DLD1 (cell line): Measurements from ENCODE around the gene DPH2.

Experiments
- in situ Hi-C: cut with HindIII; loops from 2 replicates; pipeline ENCODE4 v1.10.0; 2017; ENCODE audit warnings: low sequenced_read_pairs

Gene DPH2

DNA sequence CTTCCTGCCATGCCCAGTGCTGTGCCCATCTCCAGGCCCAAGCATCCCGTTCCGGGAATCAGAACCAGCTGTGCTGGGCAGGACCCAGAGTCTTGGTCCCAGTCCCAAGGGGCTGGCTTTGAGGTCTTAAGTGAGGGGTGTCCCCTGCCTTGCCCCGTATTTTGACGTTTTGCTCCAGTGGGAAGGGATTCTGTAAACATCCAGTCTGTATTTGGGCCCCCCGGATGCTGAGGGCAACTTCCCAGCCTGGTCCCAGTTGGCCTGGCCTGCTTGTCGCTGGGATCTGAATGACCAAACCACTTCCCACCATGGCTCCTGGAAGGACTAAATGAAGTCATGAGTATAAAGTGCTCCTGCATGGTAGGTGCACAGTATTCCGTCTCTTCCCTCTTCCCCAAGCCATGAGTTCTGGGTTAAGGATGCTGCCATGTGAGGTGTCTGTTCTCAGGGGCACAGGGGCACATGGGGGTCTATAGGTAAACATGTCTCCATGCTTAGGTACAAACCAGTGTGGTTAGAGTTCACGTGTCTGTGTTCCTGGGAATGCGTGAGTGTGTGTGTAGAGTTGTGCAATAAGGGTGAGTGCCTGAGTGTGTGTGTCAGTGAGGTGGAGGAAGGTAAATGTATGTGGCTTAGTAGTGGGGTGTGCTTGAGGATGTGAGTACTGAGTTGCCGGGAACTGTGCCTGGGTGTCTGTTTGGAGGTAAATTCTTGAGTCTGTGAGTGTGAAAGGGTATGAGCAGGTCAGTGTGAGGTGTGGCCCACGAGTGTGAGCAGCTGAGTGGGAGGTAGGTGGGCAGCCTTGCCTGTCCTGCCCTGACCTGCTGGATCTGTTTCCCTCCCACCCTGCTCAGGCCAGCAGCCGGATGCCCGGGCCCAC, 10.7 kb downstream of the DPH2 start:
- in situ Hi-C loops = no loop called here

DNA sequence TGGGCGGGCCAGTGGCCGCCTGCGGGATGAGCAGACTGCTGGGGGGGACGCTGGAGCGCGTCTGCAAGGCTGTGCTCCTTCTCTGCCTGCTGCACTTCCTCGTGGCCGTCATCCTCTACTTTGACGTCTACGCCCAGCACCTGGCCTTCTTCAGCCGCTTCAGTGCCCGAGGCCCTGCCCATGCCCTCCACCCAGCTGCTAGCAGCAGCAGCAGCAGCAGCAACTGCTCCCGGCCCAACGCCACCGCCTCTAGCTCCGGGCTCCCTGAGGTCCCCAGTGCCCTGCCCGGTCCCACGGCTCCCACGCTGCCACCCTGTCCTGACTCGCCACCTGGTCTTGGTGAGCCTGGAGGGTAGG, 11.3 kb downstream of the DPH2 start:
- in situ Hi-C loops = no loop called here

DNA sequence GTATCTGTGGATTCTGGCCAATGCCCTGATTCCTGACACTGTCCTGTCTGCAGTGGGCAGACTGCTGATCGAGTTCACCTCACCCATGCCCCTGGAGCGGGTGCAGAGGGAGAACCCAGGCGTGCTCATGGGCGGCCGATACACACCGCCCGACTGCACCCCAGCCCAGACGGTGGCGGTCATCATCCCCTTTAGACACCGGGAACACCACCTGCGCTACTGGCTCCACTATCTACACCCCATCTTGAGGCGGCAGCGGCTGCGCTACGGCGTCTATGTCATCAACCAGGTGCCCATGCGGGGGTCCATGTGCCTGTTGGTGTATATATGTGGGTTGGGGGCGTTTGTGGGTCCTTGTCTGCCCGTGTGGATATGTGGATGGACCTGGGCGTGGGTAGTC, 11.8 kb downstream of the DPH2 start:
- in situ Hi-C loops = no loop called here

DNA sequence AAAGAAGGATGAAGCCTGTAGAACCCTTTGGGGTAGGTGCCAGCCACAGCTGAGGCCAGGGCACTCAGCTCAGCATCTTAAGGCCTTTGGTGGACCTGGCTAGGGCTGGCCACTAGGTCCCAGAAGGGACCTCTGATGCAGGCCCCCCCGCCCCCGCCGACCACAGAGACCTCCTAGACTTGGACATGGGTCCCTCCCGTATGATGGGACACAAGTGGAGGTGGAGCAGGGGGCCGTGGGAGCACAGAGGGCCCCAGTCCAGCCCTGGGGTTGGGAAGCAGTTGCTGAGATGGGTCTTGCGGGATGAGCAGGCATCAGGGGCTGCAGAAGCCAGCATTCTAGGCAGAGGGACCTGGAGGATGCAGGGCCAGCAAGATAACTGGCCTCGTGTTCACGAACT, 12.4 kb downstream of the DPH2 start:
- in situ Hi-C loops = no loop called here

DNA sequence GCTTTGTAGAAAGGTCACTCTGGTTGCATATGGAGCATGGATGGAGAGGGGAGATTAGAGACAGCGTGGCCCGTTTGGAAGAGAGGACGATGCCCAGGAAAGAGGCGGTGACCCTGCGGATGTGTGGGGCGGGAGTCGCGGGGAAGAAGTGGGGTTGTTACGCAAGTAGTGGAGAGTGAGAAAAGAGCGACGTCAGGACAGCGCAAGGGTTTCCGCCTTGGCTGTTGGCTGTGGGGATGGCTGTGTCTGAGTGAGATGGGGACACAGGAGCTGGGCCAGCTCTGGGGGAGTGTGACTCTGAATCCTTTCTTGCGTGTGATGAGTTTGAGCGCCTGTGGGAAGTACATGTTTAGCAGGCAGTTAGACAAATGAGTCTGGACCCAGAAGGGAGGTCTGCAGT, 13.0 kb downstream of the DPH2 start:
- in situ Hi-C loops = no loop called here

DNA sequence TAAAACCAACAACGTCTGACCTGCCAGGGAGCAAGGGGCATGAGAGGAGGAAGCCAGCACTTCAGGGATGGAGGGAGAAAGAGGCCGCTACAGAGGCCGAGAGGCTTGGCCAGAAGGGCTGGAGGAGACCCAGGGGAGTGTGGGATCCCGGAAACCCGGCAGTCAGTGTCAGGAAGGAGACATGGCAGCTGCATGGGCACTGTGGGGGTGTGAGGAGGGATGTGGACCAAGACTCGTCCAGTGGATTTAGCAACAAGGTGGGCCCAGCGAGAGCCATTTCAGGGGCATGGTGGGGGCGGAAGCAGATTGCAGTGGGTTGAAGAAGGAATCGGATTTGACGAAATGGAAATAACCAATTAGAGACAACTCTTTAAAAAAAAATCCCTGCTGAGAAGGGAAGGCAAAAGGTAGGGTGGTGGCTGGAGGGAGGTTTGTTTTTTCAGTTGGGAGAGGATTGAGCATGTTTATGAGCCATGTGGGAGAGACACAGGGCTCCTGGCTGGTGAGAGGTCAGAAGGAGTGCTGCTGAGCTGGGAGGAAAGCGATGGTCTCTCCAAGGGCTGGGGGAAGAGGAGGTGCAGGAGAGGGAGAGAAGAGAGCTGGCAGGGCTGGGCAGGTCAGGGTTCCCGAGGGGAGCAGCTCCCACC, 13.6 kb downstream of the DPH2 start:
- in situ Hi-C loops = no loop called here

DNA sequence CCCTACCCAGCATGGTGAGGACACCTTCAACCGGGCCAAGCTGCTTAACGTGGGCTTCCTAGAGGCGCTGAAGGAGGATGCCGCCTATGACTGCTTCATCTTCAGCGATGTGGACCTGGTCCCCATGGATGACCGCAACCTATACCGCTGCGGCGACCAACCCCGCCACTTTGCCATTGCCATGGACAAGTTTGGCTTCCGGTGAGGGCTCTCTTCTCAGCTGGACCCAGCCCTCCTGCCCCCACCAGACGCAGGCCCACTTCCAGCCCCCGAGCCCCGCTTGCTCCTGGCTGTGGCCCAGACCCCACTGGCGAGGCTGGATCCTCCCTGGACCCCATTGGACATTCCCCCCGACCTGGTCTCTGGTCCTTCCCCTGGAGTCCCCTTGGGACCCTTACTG, 15.0 kb downstream of the DPH2 start:
- in situ Hi-C loops = no loop called here

DNA sequence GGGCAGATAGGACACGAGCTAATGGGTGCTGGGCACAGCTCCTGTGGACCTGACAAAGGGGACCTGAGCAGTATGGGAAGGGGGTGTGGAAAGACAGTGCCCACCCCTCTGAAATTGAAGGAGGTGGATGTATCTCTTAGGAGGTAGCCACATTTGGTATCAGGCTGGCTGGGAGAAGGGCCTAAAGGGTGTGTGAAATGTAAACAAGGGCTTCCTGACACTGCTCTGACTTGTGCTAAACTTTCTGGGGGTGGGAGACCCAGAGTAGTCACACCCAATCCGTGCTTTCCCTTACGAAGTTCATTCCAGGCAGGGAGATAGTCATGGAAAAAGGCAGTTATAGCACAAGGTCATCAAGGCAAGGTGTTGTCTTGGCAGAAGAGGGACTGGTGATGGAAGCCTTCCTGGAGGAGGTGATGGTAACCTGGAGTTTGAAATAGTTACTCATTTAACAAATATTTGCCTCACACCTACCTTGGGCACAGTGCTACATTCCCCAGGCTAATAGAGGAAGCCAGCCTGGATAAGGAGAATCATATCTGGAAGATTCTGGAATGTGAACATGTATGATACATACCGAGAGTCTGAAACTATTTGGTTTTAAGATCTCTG, 16.3 kb downstream of the DPH2 start:
- in situ Hi-C loops = no loop called here

DNA sequence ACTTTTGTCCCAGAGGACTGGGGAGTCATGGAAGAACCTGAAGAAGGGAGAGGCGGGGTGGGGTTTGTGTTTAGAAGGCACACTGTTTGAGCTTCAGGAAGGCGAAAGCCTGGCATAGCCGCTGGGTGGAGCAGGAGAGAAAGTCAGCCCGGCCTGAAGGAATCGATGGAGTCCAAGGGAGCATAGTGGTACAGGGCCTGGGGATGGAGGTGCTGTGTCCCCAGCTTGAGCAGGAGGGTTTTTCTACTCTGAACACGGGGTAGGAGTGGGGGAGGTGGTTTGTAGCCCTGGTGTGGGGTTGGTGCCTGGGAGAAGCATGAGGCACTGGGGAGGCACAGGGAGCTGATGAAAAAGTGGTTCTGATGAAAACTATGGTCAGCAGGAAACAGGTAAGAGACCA, 16.9 kb downstream of the DPH2 start:
- in situ Hi-C loops = no loop called here

DNA sequence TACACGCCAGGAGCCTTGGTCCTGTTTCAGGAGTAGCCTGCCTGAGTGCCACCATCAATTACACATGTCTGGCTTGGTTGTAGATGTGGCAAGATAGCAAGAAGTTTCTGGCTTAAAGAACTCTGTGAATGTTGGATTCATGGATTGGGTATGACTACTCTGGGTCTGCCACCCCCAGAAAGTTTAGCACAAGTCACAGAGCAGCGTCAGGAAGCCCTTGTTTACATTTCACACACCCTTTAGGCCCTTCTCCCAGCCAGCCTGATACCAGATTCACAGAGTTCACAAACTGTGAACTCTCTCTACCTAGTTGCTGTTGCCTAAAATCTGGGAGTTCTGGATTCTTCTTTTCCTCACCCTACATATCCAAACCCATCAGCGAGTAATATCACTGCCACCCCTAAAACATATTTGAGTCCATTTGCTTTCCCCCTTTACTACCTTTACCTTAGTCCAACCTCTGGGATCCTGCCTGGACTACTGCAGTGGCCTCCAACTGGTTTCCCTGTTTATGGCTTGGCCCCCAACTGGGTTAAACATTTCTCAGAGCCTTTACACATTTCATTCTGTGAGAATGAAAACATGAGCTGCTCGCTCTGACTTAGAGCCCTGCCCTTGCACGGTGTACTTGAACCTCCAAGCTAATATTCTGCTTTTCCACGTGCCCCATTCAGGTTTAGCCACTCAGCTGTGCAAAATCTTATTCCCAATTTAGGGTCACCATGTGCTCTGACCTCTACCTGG, 17.5 kb downstream of the DPH2 start:
- in situ Hi-C loops = no loop called here

DNA sequence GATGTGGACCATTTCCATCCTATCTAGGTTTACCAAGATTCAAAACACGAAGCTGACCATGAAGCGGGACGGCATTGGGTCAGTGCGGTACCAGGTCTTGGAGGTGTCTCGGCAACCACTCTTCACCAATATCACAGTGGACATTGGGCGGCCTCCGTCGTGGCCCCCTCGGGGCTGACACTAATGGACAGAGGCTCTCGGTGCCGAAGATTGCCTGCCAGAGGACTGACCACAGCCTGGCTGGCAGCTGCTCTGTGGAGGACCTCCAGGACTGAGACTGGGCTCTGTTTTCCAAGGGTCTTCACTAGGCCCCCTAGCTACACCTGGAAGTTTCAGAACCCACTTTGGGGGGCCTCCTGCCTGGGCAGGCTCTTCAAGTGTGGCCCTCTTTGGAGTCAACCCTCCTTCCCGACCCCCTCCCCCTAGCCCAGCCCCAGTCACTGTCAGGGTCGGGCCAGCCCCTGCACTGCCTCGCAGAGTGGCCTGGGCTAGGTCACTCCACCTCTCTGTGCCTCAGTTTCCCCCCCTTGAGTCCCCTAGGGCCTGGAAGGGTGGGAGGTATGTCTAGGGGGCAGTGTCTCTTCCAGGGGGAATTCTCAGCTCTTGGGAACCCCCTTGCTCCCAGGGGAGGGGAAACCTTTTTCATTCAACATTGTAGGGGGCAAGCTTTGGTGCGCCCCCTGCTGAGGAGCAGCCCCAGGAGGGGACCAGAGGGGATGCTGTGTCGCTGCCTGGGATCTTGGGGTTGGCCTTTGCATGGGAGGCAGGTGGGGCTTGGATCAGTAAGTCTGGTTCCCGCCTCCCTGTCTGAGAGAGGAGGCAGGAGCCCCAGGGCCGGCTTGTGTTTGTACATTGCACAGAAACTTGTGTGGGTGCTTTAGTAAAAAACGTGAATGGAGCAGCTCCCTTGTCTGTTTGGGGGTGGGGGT, 20.7 kb downstream of the DPH2 start:
- in situ Hi-C loops = no loop called here

DNA sequence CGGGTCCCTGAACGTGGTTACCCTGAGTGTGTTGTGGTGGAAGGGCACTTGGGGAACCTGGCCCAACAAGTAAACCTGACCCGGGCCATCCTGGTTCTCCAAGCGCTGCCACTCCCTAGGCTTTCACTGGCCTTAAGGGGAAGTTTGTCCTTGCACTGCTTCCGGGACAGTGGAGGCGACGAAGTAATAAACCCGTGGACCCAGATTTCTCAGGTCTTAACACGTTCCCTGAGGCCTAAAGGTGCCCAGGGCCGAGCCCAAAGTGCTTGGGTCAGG, 21.3 kb downstream of the DPH2 start:
- in situ Hi-C loops = no loop called here

DNA sequence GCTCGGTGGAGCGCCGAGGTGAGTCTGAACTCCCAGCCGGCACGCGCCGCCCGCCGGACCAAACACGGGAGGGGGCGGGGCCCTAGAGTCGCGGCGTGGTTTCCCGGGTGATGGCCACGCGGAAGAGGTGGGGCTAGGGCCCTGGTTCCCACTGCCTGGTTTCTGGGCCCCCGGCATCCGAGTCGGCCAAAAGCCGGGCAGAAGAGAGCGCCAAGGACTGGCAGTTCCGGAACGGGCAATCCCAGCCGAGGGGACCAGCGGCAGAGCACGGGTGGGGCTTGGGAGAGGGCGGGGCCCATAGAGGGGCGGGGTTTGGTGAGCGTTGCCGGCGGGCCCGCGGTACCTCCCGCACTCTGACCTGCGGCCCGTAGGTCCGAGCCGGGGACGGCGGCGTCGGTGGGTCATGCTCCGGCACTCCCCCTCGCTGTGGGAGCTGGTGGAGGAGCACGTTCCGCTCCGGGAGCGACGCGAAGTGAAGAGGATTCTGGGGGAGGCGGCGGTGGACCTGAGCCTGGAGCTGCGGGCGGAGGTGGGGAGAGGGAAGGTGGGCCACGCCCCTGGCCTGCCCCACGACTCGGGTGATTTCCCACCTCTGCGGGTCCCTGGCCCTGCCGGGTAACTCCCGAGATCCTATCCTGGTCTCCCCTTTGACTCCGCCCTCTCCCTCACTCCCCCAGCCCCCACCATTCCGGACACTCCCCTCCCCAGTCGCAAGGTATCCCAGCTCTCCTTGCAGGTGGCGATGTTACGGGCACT, 21.8 kb downstream of the DPH2 start, which contains the start of gene CCDC24:
Gene CCDC24, plus strand, starts transcription at position 124 of the 756 bp plus-strand sequence. Its CDS starts 280 bp downstream, at position 404.
- in situ Hi-C loops = no loop called here

DNA sequence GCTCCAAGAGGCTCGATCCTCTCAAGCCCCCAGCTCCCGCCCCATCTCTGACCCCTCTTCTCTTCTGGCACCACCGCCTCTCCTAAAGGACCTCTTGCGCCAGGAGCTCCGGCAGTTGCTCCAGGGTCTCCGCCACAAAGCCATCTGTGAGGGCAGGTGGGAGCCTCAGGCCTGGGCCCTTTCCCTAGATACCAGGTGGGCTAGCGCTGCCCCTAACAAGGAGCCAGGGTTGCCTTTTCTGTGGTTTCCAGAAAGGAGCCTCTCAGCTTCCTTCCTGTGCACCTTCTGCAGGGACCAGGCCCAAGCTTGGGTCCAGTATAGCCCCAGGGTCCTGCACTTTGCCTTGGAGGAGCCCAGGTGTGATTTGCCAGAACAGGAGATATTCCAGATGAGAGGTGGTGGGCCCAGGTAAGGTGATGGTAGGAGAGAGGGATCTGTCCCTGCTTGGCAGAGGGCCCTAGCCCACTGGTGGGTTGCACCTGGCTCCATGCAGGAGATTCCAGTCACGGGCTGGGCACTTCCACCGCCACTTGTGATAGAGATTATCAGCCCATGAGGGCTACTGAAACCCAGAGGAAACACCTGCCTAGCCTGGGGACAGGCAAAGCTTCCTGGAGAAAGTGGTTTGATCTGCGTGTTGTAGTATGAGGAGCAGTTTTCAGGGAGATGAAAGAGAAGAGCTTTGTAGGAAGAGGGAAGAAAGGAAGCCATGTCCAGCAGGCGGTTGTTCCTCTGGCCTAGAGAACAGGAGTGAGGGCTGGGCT, 22.6 kb downstream of the DPH2 start:
- in situ Hi-C loops = no loop called here

DNA sequence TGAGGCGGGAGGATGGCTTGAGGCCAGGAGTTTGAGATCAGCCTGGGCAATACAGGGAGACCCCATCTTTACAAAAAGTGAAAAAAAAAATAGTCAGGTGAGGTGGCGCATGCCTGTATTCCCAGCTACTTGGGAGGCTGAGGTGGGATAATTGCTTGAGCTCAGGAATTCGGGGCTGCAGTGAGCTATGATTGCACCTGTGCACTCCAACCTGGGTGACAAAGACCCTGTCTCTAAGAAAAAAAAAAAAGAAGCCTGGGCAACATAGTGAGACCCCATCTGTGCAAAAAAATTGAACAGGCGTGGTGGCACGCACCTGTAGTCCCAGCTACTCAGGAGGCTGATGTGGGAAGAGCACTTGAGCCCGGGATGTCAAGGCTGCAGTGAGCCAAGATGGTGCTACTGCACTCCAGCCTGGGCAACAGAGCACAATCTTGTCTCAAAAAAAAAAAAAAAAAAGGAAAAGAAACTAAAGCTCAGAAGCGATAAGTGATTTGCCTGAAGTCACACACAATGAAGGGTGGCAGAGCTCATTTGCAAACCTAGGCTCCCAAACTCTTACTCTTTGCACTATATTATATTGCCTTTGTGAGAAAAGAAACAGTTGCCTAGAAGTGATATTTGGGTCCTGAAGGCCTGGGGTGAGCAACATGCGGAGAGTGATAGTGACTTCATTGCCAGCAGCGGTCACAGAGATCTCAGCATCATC, 23.6 kb downstream of the DPH2 start:
- in situ Hi-C loops = no loop called here

DNA sequence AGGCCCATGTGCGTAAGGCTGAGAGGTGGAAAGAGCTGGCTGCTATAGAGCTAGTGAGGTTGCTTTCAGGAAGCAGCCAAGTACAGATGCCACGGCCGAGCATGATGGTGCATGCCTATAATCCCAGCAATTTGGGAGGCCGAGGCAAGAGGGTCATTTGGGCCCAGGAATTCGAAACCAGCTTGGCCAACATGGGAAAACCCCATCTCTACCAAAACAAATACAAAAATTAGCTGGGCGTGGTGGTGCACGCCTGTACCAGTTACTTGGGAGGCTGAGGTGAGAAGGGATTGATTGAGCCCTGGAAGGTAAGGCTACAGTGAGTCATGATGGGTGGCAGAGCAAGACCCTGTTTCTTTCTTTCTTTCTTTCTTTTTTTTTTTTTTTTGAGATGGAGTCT, 24.3 kb downstream of the DPH2 start:
- in situ Hi-C loops = no loop called here

DNA sequence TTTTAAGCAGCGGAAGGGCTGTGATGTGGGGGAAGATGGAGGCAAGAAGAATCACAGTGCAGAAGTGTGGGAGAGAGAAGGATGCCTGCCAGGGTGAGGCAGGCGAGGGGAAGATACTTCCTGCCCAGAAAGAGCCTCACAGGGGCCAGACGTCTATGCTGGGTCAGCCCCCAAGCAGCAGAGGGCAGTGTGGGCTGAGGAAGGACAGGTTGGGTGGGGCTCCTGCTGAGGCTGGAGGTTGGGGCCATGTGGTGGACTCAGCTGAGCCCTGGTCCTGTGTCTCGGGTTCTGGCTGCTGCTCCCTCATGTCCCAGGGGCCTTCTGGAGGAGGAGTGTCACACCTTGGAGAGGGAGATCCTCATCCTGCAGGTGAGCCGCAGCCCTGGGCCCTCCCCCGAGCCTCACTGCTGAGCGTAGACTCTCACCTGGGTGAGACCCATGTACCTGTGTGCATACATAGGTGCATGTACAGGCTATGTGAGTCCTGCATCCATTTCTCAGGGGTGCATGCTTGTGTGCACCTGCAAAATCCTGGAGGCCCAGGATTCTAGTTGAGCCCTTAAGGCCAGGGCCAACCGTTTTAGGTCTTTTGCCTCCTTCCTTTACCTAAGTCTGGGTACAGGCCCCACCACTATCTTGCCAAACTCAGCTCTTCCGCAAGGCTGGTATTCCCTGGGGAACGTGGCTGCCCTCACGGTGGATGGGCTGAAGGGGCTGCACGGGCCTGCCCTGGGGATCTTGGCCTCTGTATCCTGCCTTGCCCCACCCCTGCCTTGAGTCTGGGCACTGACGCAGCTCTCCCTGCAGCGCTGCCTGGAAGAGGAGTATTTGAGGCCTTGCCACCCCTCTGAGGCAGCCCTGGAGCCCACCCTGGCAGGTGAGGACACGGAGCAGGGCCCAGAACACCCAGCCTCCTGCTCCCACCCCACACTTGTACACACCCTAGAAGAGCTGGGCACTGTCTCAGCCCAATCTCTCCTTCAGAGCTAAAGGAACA, 25.3 kb downstream of the DPH2 start:
- in situ Hi-C loops = no loop called here
